Hematopoietic multipotent progenitor cell (in vitro differentiated cells): ENCODE data around the gene RUVBL2. TPM values are rescaled to one million over a fixed set of nuclear protein-coding genes. Genes with fewer than 3 reads are reported as not detected.
"Not testable (repeated sequence)": the region's sequence is repeated elsewhere in the genome, so short reads cannot be mapped to it uniquely, and the experiment has no call there.

Source experiments
- DNase-seq, 3 donors: peaks; one replicate each; pipeline ENCODE4 v3.0.0-alpha.2; 2011 to 2015; ENCODE audit warnings: low read depth in 2 of 3, low spot score in 2 of 3
- total RNA-seq: library from RNA; depleted of rRNA; stranded (reverse); fragments of >200 nt; gene quantifications from one replicate; pipeline ENCODE4 v1.2.3, GENCODE V29; 2012

RUVBL2 gene
- total RNA-seq, 1 donor: 318 TPM

GRCh38 chr19:49016067-49016839 is 22.6 kb downstream of the RUVBL2 start:
- DNase-seq: no peak

GRCh38 chr19:49017041-49017665 is 23.5 kb downstream of the RUVBL2 start, which contains the start of gene LHB:
Gene LHB, minus strand, starts transcription at chr19:49017091. Its CDS starts 10 bp downstream, at chr19:49017081.
- DNase-seq: no peak

- peak; percentile 28 to 73 (median 69) for DNase-seq
These were observed 24.1 kb downstream of the RUVBL2 start for GRCh38 chr19:49017666-49018351.

- DNase-seq: peak in 1 of 3 donors; percentile 43
These were observed 24.9 kb downstream of the RUVBL2 start for GRCh38 chr19:49018388-49019241.

GRCh38 chr19:49019242-49019932 is 25.7 kb downstream of the RUVBL2 start:
- peak in 2 of 3 donors; percentile 38 to 46 for DNase-seq

- no peak for DNase-seq
These were observed 26.7 kb downstream of the RUVBL2 start for GRCh38 chr19:49020342-49020741.

- DNase-seq: no peak
These were observed 27.5 kb downstream of the RUVBL2 start for GRCh38 chr19:49020931-49021895.

GRCh38 chr19:49022116-49022515 is 28.4 kb downstream of the RUVBL2 start:
- no peak for DNase-seq

- not testable (repeated sequence) for DNase-seq
These were observed 30.5 kb downstream of the RUVBL2 start, which contains the start of gene CGB3 for GRCh38 chr19:49024233-49024632. Gene CGB3, minus strand, starts transcription at chr19:49024333. Its CDS starts 362 bp downstream, at chr19:49023971.

- not testable (repeated sequence) for DNase-seq
These were observed 31.4 kb downstream of the RUVBL2 start for GRCh38 chr19:49025088-49025487.

GRCh38 chr19:49025599-49025998 is 31.9 kb downstream of the RUVBL2 start:
- not testable (repeated sequence) for DNase-seq

GRCh38 chr19:49028686-49029085 is 35.0 kb downstream of the RUVBL2 start:
- not testable (repeated sequence) for DNase-seq

GRCh38 chr19:49029749-49030148 is 36.1 kb downstream of the RUVBL2 start:
- DNase-seq: not testable (repeated sequence)

- DNase-seq: not testable (repeated sequence)
These were observed 36.6 kb downstream of the RUVBL2 start for GRCh38 chr19:49030323-49030722.

GRCh38 chr19:49031642-49032301 is 38.1 kb downstream of the RUVBL2 start, which contains the start of gene CGB2:
Gene CGB2, plus strand, starts transcription at chr19:49031890. Its CDS starts 206 bp downstream, at chr19:49032096.
- DNase-seq: peak in 2 of 3 donors; percentile 50 to 60

GRCh38 chr19:49036815-49037214 is 43.1 kb downstream of the RUVBL2 start, which contains the start of gene CGB1:
Gene CGB1, minus strand, starts transcription at chr19:49036895. Its CDS starts 184 bp downstream, at chr19:49036711.
- not testable (repeated sequence) for DNase-seq

GRCh38 chr19:49038111-49038510 is 44.4 kb downstream of the RUVBL2 start:
- not testable (repeated sequence) for DNase-seq
